GM19467 (cell line): ENCODE data around the gene CNTNAP2.

Experiments
- ATAC-seq: cut with Tn5 transposase; IDR thresholded peaks from one replicate; pipeline ENCODE4 v1.9.1; 2021; ENCODE audit warnings: mild to moderate bottlenecking, moderate library complexity; ENCODE audit not compliant: unreplicated experiment

CNTNAP2 gene

DNA sequence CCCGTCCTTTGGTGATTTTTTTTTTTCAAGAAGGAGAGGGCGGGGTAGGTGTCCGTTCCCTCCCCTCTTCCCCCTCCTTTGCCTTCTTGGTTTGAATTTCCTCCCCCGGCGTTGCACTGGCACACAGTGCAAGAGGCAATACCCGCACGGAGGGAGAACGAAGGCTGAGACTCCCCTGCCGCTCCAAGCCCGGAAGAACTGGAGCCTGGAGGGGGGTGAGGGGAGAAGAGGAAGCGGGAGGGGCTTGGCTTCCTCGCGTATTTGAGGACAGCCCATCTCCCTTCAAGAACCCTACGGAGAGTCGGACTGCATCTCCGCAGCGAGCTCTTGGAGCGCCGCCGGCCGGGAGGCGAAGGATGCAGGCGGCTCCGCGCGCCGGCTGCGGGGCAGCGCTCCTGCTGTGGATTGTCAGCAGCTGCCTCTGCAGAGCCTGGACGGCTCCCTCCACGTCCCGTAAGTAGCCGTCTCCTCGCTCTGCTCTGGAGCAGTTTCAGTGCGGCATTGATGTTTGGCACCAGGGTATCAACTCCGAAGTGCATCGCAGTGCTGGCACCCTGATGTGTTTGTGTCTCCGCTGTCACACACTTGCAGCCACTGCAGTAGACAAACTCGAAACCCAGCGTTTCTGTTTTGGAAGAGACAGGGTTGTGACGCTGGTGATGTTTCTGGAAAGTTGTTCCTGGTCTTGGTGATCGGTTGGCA, at the start of gene CNTNAP2:
CNTNAP2 (plus strand) TSS at position 281 of the 702 bp plus-strand sequence; CDS start at position 357, 76 bp downstream.
- no peak for ATAC-seq

DNA sequence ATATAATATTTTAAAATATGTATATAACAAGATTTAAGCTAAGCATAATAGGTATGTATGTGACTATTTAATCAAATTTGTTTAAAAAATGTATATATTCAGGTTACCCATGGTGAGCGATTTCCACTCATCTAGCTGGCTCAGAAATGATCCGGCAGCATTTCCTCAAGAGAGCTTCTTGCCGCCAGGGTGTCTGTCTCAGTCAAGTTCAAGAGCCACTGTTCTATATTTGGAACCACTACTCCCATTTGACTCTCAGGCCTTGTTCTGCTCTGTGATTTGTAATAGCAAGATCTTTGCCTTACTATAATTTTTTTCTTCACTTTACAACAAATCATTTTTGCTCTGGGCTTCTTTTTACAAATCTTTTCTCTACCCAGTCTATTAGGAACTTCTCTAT, 48.7 kb upstream of the CNTNAP2 start:
- no peak for ATAC-seq

DNA sequence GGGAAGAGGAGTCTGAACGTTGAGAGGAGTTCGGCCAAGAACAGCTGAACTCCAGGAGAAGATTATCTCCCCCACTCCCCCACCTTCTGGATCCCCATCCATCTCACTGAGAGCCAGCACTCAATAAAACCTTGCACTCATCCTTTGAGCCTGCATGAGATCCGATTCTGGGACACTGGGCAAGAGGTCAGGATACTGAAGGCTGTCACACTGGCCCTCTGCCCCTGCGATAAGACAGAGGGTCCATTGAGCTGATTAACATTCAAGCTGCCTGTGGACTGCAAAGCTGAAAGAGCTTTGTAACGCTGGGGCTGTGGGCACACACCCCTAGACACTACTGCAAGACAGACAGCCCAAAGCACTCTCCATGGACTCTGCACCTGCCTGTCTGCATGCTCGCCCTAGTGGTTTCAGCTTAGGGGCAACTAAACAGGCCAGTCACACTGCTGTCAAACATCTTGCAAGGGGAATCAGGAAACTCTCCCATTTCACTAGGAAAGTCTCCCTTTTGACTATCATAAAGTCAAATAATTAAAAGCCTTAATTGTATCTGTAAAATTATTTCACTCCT, 42.3 kb upstream of the CNTNAP2 start:
- ATAC-seq = no peak

DNA sequence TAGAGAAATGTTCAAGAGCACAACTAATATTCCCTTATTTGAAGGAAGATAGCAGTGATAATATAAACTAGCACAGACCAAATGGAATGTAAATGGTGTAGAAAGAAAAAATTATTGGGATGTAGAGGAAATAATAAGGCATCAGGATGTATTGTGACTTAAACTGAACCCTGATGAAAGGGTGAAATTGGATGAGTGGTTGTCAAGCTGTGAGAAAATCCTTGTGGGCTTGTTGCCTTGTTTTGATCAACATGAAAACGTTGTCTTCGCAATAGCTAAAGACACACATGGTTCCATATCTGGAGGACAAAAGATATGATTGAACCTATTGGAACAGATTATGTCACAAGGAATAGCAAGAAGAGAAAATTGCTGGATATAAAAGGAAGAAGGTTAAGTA, 40.3 kb upstream of the CNTNAP2 start:
- ATAC-seq = no peak

DNA sequence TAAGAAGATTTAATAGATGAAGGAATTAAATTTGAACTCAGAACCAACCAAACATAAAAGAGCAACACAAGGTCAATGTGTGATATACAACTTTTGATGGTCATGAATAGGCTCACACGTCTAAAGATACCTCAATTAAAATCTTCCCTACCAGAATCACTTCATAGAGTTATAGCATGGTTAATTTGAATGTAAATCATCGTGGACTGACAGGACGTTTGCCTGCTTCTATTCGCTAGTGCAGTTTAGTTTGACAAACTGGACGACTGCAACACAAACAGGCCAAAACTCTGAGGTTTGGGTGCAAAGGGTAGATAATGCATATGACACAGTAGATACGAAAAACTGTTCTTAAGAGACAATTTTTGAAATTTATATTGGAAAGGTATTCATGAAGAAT, 32.5 kb upstream of the CNTNAP2 start:
- ATAC-seq = no peak

DNA sequence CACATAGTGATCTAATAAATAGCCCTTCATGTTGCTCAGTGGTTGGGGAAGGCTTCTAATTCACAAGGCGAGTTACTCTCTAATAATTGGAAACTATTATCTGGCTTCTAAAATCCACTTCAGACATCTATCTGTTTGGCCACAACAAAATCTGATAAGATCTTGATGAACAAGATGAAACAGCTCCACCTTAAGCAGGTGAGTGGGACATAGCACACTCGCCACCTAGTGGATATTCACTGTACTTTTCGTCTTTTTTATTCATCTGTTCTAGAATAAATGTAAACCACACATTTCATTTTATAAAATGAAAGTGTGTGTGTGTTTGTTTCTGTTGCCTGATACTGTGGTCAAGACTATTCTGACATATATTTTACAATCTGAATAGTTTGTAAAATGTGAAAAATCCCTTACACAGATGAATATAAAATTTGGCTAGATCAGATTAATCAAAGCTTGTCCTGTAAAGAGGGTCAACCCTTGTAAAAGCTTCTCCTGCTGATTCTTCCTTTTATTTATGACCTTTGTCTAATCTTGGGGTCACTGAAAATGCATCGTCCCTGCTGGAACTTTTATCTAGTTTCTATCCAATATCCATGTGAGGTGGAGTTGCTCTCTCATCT, 26.5 kb upstream of the CNTNAP2 start:
- ATAC-seq = peak; percentile 91

DNA sequence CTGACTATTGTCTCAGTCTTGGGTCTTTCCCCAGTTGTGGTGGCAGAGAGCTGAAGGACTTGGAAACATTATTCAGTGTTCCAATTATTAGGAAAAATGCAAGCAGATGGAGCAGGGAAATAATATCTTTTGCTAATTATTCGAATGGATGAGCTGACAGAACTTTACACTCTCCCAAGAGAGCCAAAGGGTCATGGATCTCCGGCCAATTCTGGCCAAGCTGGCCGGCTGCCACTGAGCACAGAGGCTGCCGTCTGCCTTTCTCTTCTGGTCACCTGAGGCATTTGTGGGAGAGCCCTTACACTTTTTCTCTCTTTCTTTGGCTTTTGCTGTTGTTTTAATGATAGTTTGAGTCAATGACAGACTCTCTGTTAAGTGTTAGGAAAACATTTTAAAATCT, 22.2 kb upstream of the CNTNAP2 start:
- no peak for ATAC-seq

DNA sequence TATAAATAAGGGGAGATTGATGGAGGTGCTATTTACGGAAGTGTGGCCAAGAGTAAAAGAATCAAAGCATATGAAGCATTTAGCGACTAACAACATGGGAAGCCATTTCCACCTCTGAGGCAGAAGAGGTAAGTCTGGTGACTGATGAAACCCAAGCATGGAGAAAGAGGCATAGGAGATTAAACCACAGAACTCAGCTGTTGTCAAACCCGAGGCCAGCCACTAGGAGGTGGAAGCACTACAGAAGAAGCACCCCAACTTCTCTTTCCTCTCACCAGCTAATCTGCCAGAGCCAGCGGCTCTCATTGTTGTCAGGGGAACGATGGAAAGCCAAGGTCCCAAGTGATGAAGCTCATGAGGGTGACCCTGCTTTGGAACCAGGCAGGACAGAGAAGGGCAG, 19.6 kb upstream of the CNTNAP2 start:
- ATAC-seq = no peak

- ATAC-seq = no peak
Observed at GRCh38 chr7:146106319-146106718, 10.3 kb upstream of the CNTNAP2 start.

- no peak for ATAC-seq
Observed at GRCh38 chr7:146112755-146113154, 3.8 kb upstream of the CNTNAP2 start.

DNA sequence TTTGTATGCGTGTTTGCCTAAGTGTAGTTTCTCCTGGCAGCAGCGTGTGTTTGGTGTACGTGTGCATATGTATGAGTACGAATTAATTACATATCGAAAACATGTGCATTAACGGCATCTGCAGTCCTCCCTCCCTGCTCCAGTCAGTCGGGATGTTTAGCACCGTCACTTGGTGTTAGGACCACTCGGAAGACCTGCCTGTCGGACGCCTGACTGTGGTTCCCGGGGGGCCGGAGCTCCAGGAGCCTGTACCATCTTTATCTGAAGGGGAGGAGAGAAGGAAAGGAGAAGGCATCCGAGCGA, 1.1 kb upstream of the CNTNAP2 start:
- no peak for ATAC-seq

DNA sequence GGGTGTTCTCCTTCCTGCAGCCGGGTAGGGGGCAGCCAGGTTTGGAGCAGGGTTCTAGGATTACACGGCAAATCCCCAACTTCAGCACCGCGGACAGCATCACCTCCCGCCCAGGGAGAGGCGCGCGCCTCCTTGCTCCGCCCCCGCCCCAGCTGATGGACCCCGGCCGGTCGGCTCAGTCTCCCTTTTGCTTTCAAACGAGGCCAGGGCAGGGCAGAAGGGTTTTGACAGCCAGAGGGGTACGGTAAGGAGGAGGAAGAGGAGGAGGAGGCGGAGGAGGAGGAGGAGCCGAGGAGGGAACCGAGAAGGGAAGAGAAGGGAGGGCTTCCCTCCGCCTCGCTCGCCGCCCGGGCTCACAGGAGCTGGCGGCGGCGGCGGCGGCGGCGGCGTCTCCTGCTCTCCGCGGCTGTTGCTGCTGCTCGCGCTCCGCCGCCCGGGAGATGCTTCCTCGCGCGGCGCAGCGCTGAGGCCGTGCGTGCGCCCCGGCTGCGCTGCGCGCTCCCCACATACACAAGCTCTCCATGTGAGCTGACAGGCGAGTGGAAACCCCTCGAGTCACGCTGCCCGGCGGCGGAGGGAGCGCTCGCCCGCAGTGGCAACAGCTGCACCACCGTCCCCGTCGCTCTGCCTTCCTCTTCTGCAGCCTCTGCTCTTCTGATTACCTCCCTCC, 615 bp upstream of the CNTNAP2 start:
- no peak for ATAC-seq

GRCh38 chr7:146117576-146117975, 975 bp downstream of the CNTNAP2 start:
- no peak for ATAC-seq

DNA sequence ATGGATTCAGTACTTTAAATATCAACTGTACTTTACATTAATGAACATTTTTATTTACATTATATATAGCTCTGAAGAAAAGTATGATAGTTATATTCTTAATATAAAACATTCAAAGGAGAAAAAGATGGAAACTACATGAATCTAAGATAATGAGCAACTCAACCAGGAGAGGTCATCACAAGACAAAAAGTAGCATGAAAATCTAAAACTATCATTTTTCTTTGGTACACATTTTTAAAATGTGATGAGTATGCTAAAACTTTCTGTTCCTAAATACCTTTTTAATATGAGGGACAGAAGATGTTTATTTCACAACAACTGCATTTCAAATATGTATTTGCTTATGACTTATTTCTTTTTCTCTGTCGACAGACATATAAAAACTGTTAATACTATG, 2.4 kb downstream of the CNTNAP2 start:
- ATAC-seq = no peak

GRCh38 chr7:146123715-146124114, 7.1 kb downstream of the CNTNAP2 start:
- ATAC-seq = no peak

- no peak for ATAC-seq
Observed at GRCh38 chr7:146126767-146127509, 10.3 kb downstream of the CNTNAP2 start.

DNA sequence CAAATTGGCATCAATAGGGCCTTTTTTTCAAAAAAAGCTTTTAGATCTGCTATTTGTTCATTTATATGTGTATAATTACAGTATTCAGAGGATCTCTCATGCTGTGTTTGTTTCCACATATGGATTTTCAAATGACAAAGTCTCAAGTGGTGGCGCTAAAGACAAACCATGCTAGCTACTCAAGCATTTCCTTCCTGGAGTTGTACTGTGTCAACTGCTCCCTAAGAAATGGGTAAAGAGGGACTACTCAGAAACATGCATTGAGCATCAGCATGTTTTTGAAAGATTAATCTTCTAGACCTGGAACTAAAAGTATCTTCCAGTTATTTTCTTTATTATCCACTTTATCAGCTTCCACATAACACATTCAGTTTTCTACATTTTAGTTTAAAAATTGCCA, 12.7 kb downstream of the CNTNAP2 start:
- no peak for ATAC-seq

DNA sequence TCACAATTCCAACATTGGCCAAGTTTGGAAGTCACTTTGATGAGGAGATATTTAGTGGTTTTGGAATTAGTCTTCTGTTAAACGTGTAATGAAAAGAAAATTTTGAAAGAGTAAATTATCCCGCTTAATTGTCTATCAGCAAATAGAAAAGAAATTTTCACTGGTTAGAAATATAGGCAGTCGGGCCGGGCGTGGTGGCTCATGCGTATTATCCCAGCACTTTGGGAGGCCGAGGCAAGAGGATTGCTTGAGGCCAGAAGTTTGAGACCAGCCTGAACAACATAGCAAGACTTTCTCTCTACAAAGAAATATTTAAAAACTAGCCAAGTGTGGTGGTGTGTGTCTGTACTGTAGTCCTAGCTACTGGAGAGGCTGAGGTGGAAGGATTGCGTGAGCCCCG, 13.4 kb downstream of the CNTNAP2 start:
- ATAC-seq = no peak

DNA sequence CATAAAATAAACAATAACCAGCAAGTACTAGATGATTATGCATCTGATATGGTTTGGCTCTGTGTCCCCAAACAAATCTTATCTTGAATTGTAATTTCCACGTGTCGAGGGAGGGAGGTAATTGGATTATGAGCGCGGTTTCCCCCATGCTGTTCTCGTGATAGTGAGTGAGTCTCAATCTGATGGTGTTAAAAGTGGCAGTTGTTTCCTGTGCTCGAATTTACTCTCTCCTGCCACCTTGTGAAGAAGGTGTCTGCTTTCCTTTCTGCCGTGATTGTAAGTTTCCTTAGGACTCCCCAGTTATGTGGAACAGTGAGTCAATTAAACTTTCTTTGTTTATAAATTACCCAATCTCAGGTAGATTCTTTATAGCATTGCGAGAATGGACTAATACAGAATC, 15.1 kb downstream of the CNTNAP2 start:
- ATAC-seq = no peak

- no peak for ATAC-seq
Observed at GRCh38 chr7:146136357-146136875, 19.8 kb downstream of the CNTNAP2 start.

GRCh38 chr7:146138926-146139325, 22.3 kb downstream of the CNTNAP2 start:
- no peak for ATAC-seq
